K562 (cell line): ENCODE results near the gene PRR36. TPM values are rescaled to one million over a fixed set of nuclear protein-coding genes. Genes with fewer than 3 reads are reported as not detected.

Experiments
- ARID2 ChIP-seq: fragments of 450-650 bp; IDR thresholded peaks from 2 replicates; pipeline ENCODE4 v1.6.1; 2017; ENCODE audit warnings: antibody characterized with exemption, mild to moderate bottlenecking
- ATF7 ChIP-seq: fragments of 450-650 bp; IDR thresholded peaks from 2 replicates; pipeline ENCODE4 v1.7.1; 2014; ENCODE audit warnings: mild to moderate bottlenecking, moderate library complexity
- CC2D1A ChIP-seq: fragments of 450-650 bp; IDR thresholded peaks from 2 replicates; pipeline ENCODE4 v1.6.1; 2017; ENCODE audit warnings: mild to moderate bottlenecking
- CGGBP1 ChIP-seq: fragments of 250-450 bp; sonication (Bioruptor Pico); IDR thresholded peaks from 2 replicates; pipeline ENCODE4 v1.9.0; 2021; ENCODE audit warnings: mild to moderate bottlenecking
- CREB3 ChIP-seq: fragments of 450-650 bp; conservative IDR thresholded peaks from 2 replicates; pipeline ENCODE4 v1.6.1; 2016; ENCODE audit warnings: missing genetic modification characterization, low read depth, mild to moderate bottlenecking, missing compliant biosample characterization, moderate library complexity
- TCF3 ChIP-seq: sonication (generic); formaldehyde crosslinking; IDR thresholded peaks from 2 replicates; pipeline ENCODE4 v1.4.0; 2020; ENCODE audit warnings: mild to moderate bottlenecking, missing genetic modification reagents
- ZNF282 ChIP-seq: sonication (generic); formaldehyde crosslinking; IDR thresholded peaks from 2 replicates; pipeline ENCODE4 v1.8.1; 2023; ENCODE audit warnings: missing genetic modification reagents
- ZNF311 ChIP-seq: fragments of 250-450 bp; sonication (Bioruptor Pico); IDR thresholded peaks from 2 replicates; pipeline ENCODE4 v1.4.0; 2020; ENCODE audit warnings: mild to moderate bottlenecking, moderate library complexity
- ZNF347 ChIP-seq: fragments of 450-650 bp; formaldehyde crosslinking; IDR thresholded peaks from 2 replicates; pipeline ENCODE4 v1.4.0; 2020; ENCODE audit warnings: low read depth, mild to moderate bottlenecking, moderate library complexity
- ZNF780A ChIP-seq: fragments of 250-450 bp; sonication (Bioruptor Pico); IDR thresholded peaks from 2 replicates; pipeline ENCODE4 v1.5.0; 2021; ENCODE audit warnings: mild to moderate bottlenecking
- polyA plus RNA-seq, 8 experiments: library from polyadenylated mRNA; depleted of rRNA in 4 of 8; stranded (reverse) in 5 of 8; unstranded in 3 of 8; fragments of >200 nt; fragmentation: Nextera tagmentation in 2 of 8; fragmentation: Illumina TruSeq in 1 of 8; extraction: Ambion mirVana in 2 of 8; extraction: Trizol in 1 of 8; gene quantifications; 2 replicates each; pipeline versions ENCODE4 v1.2.1 to v1.2.3, GENCODE V29; 2011 to 2014; ENCODE audit warnings: inconsistent platforms in 1 of 8, missing spikeins in 1 of 8
- total RNA-seq, 7 experiments: library from RNA; depleted of rRNA in 6 of 7; stranded (reverse); fragments of >200 nt in 6 of 7; fragmentation: Illumina TruSeq in 2 of 7; extraction: Trizol in 2 of 7; gene quantifications; 2 replicates each; pipeline versions ENCODE4 v1.2.1 to v1.2.3, GENCODE V29; 2011 to 2021; ENCODE audit warnings: low replicate concordance in 1 of 7

PRR36 gene
- total and polyA plus RNA-seq, 9 of the 15 experiments (the other 6 are each of a cell fraction or from before 2014, with no cell fraction given), result 0.05 to 0.42 (median 0.06) TPM; not detected in 6

GRCh38 chr19:7918615-7919421 lies 44.6 kb upstream of the PRR36 start (continued):
- TF ChIP-seq TCF3 (CRISPR knock-in tag), result no peak
- no peak for TF ChIP-seq ARID2
- no peak for TF ChIP-seq CC2D1A
- no peak for TF ChIP-seq ZNF347 (CRISPR knock-in tag)
- TF ChIP-seq ZNF311 (CRISPR knock-in tag), result no peak
- TF ChIP-seq ZNF282 (CRISPR knock-in tag), result no peak
- no peak for TF ChIP-seq CGGBP1
- TF ChIP-seq ZNF780A (CRISPR knock-in tag), result no peak
- TF ChIP-seq ATF7, result no peak
- no peak for TF ChIP-seq CREB3
